ENCODE measurements around the gene CGB7.
"Not testable (repeated sequence)": the region's sequence is repeated elsewhere in the genome, so short reads cannot be mapped to it uniquely, and the experiment has no call there.

CGB7 gene

DNA sequence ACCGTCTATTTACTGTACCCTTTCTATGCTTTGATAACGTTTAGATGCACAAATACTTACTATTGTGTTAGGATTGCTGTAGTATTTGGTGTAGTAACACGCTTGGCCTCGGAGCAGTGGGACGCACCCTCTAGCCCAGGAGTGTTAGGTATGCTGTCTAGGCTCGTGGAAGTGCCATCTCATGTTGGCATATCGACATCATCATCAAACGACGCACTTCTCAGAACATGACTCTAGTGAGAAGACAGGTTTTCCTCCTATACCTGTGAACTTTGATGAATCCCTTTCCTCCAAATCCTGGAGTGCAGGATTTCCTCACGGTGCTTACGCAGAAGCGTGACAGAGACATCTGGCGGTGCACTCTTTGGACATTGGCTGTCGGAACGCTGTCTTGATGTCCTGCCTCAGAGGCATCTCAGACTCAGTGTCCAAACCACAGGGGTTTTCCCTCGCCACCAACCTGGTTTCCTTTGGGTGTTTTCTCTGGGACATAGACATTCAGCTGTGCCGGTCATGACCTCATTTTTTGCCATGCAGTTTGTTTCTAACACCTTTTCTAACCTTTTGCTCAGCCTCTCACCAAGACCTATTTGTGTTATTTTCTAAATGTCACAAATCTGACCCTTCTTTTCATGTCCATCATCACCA, 34.0 kb upstream of the CGB7 start:
- Histone ChIP-seq H3K27me3 (ENCODE audit: low read depth, low read length) (no peaks in the 10 kb centered on the region), H3K27ac (ENCODE audit: low read length) (no peak overlapping the region), H3K9me3 (ENCODE audit: control insufficient read depth in 1 of 2, low read length in 2 of 2) (no peaks in the 10 kb centered on the region), H3K36me3 (ENCODE audit: control insufficient read depth in 1 of 2, insufficient read depth in 2 of 2, low read length in 2 of 2) (peaks cover 33 to 43% of the 10 kb centered on the region in 2 donors), H3K4me1 (ENCODE audit: control insufficient read depth in 1 of 2, insufficient read depth in 2 of 2, low read length in 2 of 2) (peaks cover 5 to 21% of the 10 kb centered on the region in 2 donors), H3K4me3 (ENCODE audit: low read depth in 1 of 2, low read length in 2 of 2) (no peak overlapping the region)

DNA sequence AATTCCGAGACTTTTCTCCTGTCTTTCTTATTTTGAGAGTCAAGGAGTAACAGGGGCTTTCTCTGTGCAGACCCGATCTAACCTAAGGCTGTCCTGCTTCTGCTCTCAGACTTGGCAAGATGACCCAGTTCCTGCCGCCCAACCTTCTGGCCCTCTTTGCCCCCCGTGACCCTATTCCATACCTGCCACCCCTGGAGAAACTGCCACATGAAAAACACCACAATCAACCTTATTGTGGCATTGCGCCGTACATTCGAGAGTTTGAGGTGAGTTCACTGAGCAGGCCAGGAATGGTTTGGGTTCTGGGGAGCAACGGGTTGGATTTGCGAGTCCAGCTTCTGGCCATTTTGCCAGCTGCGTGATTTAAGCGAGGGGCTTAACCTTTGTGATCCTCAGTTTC, 28.7 kb upstream of the CGB7 start:
- Histone ChIP-seq H3K9me3 (ENCODE audit: control insufficient read depth in 1 of 2, low read length in 2 of 2) (no peaks in the 10 kb centered on the region), H3K36me3 (ENCODE audit: control insufficient read depth in 1 of 2, insufficient read depth in 2 of 2, low read length in 2 of 2) (peaks cover 16 to 20% of the 10 kb centered on the region in 2 donors), H3K4me1 (ENCODE audit: control insufficient read depth in 1 of 2, insufficient read depth in 2 of 2, low read length in 2 of 2) (peaks cover 9 to 21% of the 10 kb centered on the region in 2 donors), H3K27me3 (ENCODE audit: low read depth, low read length) (no peaks in the 10 kb centered on the region), H3K4me3 (ENCODE audit: low read depth in 1 of 2, low read length in 2 of 2) (peak overlapping the region; percentile 97 to 99), H3K27ac (ENCODE audit: low read length) (peak overlapping the region; percentile 69)

DNA sequence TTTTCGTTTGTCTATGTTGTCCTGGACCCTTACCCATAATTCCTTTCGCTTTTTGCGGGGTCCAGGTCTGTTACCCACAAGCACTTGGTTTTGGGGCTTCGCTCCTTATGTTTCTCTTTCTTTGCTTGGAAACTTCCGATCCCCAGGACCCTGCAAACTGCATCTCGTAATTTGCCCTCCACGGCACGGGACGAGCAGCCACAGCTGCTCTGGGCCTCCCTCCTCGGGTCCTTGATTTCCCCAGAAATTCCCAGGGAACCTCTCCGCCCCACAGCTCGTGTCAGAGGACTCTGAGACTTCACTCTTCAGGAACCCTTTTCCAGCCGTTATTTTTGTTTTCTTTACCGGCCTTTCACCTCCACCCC, 28.3 kb upstream of the CGB7 start:
- Histone ChIP-seq H3K27me3 (ENCODE audit: low read depth, low read length) (no peaks in the 10 kb centered on the region), H3K4me3 (ENCODE audit: low read depth in 1 of 2, low read length in 2 of 2) (peak overlapping the region; percentile 97 to 99), H3K9me3 (ENCODE audit: control insufficient read depth in 1 of 2, low read length in 2 of 2) (no peaks in the 10 kb centered on the region), H3K4me1 (ENCODE audit: control insufficient read depth in 1 of 2, insufficient read depth in 2 of 2, low read length in 2 of 2) (peaks cover 9 to 21% of the 10 kb centered on the region in 2 donors), H3K27ac (ENCODE audit: low read length) (peak overlapping the region; percentile 69), H3K36me3 (ENCODE audit: control insufficient read depth in 1 of 2, insufficient read depth in 2 of 2, low read length in 2 of 2) (peaks cover 14 to 16% of the 10 kb centered on the region in 2 donors)

DNA sequence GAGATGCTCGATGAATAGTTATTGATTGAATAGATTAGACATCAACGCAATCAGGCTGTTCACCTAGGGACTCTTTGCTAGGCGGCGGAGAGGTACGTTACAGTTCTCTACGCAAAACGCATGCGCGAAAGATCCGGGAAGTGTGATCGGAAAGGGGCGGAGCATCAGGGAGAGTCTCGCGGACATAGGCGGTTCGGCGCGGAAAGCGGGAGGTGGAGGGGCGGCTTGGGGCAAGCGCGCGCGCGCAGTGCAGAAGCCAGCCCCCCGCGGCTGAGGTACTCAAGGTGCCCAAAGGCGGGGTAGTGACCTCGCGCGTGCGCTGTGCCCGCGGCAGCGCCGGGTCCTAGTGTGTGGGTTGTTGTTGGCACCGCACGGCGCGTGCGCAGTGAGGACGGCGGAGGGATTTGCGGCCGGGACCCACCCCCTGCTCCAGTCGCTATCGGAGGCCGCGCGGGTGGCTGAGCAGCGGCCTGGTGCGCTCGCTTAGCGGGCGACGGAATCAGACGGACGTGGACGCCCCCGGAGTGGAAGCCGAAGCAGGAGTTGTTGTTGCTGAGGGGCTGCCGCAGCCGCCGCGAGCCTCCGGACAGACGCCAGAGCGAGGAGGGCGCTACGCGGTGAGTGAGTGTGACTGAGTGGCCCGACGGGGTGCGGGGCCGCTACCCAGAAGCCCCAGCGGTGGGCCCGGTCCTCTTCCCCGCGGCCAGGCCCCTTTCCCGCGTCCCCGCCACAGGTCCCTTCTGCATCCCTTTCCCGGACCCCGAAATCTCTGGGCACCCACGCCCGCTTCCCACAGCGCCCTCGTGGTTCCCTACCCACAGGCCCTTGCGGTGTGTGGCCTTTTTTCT, 27.7 kb upstream of the CGB7 start, which contains the start of gene SNRNP70:
TSS of gene SNRNP70 (plus strand) at position 432 of the 848 bp plus-strand sequence. CDS start 964 bp downstream, outside the sequence.
- H3K36me3 ChIP-seq (ENCODE audit: control insufficient read depth in 1 of 2, insufficient read depth in 2 of 2, low read length in 2 of 2) = peaks cover 8 to 10% of the 10 kb centered on the region in 2 donors
- H3K27me3 ChIP-seq (ENCODE audit: low read depth, low read length) = no peaks in the 10 kb centered on the region
- H3K27ac ChIP-seq (ENCODE audit: low read length) = peak within 1 kb of the TSS; percentile 84
- peaks cover 9 to 21% of the 10 kb centered on the region in 2 donors for H3K4me1 ChIP-seq (ENCODE audit: control insufficient read depth in 1 of 2, insufficient read depth in 2 of 2, low read length in 2 of 2)
- no peaks in the 10 kb centered on the region for H3K9me3 ChIP-seq (ENCODE audit: control insufficient read depth in 1 of 2, low read length in 2 of 2)
- H3K4me3 ChIP-seq (ENCODE audit: low read depth in 1 of 2, low read length in 2 of 2) = peak within 1 kb of the TSS; percentile 97 to 99

DNA sequence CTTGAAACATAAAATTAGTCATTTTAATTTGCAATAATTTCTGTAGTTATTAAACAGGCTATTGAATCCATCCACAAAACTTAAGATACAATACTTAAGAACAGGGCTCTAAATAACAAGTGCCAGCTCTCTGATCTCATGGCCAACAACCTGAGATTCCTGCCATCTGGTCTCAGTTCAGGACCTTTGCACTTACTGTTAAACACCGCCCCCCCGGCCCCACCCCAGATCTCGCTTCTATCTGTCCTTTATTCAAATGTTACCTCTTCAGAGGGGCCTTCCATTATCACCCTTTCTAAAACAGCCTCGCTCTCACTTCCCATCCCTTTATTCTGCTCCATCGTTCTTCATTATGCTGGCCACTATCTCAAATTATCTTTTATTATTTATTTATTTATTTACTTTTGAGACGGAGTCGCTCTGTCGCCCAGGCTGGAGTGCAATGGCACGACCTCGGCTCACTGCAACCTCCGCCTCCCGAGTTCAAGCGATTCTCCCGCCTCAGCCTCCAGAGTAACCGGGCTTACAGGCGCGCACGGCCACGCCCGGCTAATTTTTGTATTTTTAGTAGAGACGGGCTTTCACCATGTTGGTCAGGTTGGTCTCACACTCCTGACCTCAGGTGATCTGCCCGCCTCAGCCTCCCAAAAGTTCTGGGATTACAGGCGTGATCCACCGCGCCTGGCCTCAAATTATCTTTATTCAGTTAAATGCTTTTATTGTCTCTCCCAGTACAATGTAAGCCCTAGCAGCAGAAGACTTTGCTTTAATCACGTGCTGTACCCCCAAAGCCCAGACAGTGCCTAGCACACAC, 26.9 kb upstream of the CGB7 start:
- peak overlapping the region; percentile 84 for H3K27ac ChIP-seq (ENCODE audit: low read length)
- peaks cover 5% of the 10 kb centered on the region in 2 donors for H3K36me3 ChIP-seq (ENCODE audit: control insufficient read depth in 1 of 2, insufficient read depth in 2 of 2, low read length in 2 of 2)
- peaks cover 9 to 21% of the 10 kb centered on the region in 2 donors for H3K4me1 ChIP-seq (ENCODE audit: control insufficient read depth in 1 of 2, insufficient read depth in 2 of 2, low read length in 2 of 2)
- no peaks in the 10 kb centered on the region for H3K9me3 ChIP-seq (ENCODE audit: control insufficient read depth in 1 of 2, low read length in 2 of 2)
- peak overlapping the region; percentile 60 to 97 for H3K4me3 ChIP-seq (ENCODE audit: low read depth in 1 of 2, low read length in 2 of 2)
- H3K27me3 ChIP-seq (ENCODE audit: low read depth, low read length) = no peaks in the 10 kb centered on the region

DNA sequence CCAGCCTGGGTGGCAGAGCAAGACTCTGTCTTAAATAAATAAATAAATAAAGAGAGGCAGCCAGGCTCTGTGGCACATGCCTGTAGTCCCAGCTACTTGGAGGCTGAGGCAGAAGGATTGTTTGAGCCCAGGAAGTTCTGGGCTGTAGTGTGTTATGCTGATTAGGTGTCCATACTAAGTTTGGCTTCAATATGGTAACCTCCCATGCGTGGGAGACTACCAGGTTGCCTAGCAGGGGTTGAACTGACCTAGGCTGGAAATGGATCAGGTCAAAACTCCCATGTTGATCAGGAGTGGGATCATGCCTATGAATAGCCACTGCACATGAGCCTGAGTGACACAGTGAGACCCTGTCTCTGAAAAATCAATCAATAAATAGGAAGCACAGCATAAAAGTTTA, 23.7 kb upstream of the CGB7 start:
- Histone ChIP-seq H3K9me3 (ENCODE audit: control insufficient read depth in 1 of 2, low read length in 2 of 2) (no peaks in the 10 kb centered on the region), H3K27me3 (ENCODE audit: low read depth, low read length) (no peaks in the 10 kb centered on the region), H3K4me3 (ENCODE audit: low read depth in 1 of 2, low read length in 2 of 2) (no peak overlapping the region), H3K36me3 (ENCODE audit: control insufficient read depth in 1 of 2, insufficient read depth in 2 of 2, low read length in 2 of 2) (no peaks in the 10 kb centered on the region), H3K4me1 (ENCODE audit: control insufficient read depth in 1 of 2, insufficient read depth in 2 of 2, low read length in 2 of 2) (peaks cover 2 to 4% of the 10 kb centered on the region in 2 donors), H3K27ac (ENCODE audit: low read length) (no peak overlapping the region)

DNA sequence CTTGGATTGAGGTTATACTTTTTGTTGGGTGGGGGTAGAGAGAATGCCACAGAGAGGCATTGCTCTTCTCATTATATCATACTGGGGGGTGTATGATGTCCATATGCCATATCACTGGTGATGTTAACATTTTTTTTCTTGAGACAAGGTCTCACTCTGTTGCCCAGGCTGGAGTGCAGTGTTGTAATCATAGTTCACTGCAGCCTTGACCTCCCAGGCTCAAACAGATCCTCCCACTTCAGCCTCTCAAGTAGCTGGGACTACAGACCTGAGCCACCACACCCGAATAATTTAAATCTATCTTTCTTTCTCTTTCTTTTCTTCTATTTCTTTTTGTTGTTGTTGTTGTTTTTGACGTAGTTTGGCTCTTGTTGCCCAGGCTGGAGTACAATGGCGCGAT, 22.8 kb upstream of the CGB7 start:
- no peaks in the 10 kb centered on the region for H3K4me1 ChIP-seq (ENCODE audit: control insufficient read depth in 1 of 2, insufficient read depth in 2 of 2, low read length in 2 of 2)
- H3K4me3 ChIP-seq (ENCODE audit: low read depth in 1 of 2, low read length in 2 of 2) = no peak overlapping the region
- no peaks in the 10 kb centered on the region for H3K27me3 ChIP-seq (ENCODE audit: low read depth, low read length)
- H3K36me3 ChIP-seq (ENCODE audit: control insufficient read depth in 1 of 2, insufficient read depth in 2 of 2, low read length in 2 of 2) = no peaks in the 10 kb centered on the region
- H3K27ac ChIP-seq (ENCODE audit: low read length) = no peak overlapping the region
- H3K9me3 ChIP-seq (ENCODE audit: control insufficient read depth in 1 of 2, low read length in 2 of 2) = no peaks in the 10 kb centered on the region

DNA sequence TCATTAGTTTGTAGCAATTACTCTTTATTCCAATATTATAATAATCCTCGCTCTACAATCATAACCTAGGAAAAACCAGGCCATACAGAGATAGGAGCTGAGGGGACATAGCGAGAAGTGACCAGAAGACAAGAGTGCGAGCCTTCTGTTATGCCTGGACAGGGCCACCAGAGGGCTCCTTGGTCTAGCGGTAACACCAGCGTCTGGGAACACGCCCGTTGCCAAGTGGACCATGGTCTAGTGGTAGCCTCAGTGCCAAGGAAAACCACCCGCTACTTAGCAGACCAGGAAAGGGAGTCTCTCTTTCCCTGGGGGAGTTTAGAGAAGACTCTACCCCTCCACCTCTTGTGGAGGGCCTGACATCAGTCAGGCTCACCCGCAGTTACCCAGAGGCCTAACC, 17.3 kb upstream of the CGB7 start:
- H3K36me3 ChIP-seq (ENCODE audit: control insufficient read depth in 1 of 2, insufficient read depth in 2 of 2, low read length in 2 of 2); H3K9me3 ChIP-seq (ENCODE audit: control insufficient read depth in 1 of 2, low read length in 2 of 2); H3K4me1 ChIP-seq (ENCODE audit: control insufficient read depth in 1 of 2, insufficient read depth in 2 of 2, low read length in 2 of 2); H3K4me3 ChIP-seq (ENCODE audit: low read depth in 1 of 2, low read length in 2 of 2); H3K27ac ChIP-seq (ENCODE audit: low read length): not testable (repeated sequence)
- H3K27me3 ChIP-seq (ENCODE audit: low read depth, low read length) = peaks cover 12% of the 10 kb centered on the region

DNA sequence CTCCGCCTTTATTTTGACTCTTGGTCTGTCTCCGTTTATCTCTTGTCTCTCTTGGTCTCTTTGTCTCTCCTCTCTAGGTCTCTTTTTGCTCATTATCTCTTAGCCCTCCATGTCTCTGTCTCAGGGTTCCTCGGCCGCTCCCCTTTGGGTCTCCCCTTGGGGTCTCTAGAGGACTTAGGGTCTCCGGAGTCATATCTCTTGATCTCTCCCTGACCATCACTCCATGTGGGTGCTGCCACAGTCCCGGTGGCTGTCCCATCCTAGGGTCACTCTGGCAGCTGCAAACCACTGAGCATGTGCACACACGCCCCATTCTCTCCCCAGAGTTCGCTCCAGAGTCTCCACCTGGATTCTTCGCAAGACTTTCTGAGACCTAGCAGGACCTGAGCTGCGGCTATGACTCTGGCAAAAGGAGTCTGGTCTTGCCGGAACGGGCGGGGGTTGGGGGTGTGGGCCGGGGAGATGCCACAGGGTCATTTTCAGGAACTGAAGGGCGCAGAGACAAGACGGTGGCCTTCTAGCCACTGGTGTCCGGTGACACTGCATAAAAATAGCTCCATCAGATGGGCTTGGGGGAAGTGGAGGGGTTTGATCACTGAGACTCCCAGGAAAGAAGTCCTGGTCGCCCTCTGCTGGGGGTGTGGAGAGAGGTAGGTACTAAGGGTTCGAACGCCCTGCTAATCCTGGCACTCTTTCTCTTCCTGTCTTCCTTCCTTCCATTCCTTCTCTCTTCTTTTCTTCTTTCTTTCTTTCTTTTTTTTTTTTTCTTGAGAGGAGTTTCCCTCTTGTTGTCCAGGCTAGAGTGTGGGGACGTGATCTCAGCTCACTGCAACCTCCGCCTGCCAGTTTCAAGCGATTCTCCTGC, 16.2 kb upstream of the CGB7 start:
- Histone ChIP-seq H3K27me3 (ENCODE audit: low read depth, low read length) (peaks cover 17% of the 10 kb centered on the region), H3K36me3 (ENCODE audit: control insufficient read depth in 1 of 2, insufficient read depth in 2 of 2, low read length in 2 of 2) (no peaks in the 10 kb centered on the region), H3K9me3 (ENCODE audit: control insufficient read depth in 1 of 2, low read length in 2 of 2) (no peaks in the 10 kb centered on the region), H3K4me1 (ENCODE audit: control insufficient read depth in 1 of 2, insufficient read depth in 2 of 2, low read length in 2 of 2) (no peaks in the 10 kb centered on the region), H3K27ac (ENCODE audit: low read length) (no peak overlapping the region), H3K4me3 (ENCODE audit: low read depth in 1 of 2, low read length in 2 of 2) (no peak overlapping the region)

DNA sequence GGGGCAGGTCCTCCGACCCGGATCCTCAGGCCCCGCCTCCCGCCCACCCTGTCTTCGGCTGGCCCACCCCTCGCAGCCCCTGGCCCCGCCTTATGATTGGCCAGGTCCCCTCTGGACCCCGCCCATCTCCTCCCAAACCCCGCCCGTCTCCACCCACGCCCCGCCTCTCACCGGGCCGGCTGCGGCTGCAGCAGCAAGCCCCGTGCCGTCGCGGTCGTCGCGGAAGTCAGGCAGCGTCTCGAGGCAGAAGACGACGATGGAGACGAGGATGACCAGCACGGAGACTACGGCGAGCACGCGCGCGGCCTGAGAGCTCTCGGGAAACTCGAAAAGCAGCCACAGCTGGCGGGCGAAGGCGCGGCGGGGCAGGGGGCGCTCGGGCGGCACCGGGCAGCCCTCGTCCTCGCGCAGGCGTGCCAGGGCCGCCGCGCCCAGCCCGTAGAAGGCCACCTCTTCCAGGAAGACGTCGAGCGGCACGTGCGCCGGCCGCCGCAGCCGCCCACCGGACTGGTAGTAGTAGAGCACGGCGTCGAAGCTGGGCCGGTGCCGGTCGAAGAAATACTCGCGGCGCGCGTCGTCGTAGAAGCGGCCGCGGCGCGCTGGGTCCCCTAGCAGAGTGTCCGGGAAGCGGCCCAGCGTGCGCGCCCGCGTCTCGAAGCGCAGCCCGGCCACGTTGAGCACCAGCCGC, 14.5 kb upstream of the CGB7 start:
- Histone ChIP-seq H3K27me3 (ENCODE audit: low read depth, low read length) (peaks cover 17% of the 10 kb centered on the region), H3K9me3 (ENCODE audit: control insufficient read depth in 1 of 2, low read length in 2 of 2) (no peaks in the 10 kb centered on the region), H3K4me1 (ENCODE audit: control insufficient read depth in 1 of 2, insufficient read depth in 2 of 2, low read length in 2 of 2) (no peaks in the 10 kb centered on the region), H3K27ac (ENCODE audit: low read length) (no peak overlapping the region), H3K36me3 (ENCODE audit: control insufficient read depth in 1 of 2, insufficient read depth in 2 of 2, low read length in 2 of 2) (no peaks in the 10 kb centered on the region), H3K4me3 (ENCODE audit: low read depth in 1 of 2, low read length in 2 of 2) (no peak overlapping the region)

Data from muscle layer of duodenum (tissue), 2 donors.